CD4-positive, alpha-beta T cell (primary cell): ENCODE measurements around the gene CHKB. TPM values are rescaled to one million over a fixed set of nuclear protein-coding genes. Genes with fewer than 3 reads are reported as not detected.
A peak's percentile ranks its signal among the peaks of the same experiment; 100 is the strongest.

Source experiments
- ATAC-seq: fragments of 200-7000 bp; cut with Tn5 transposase; one replicate; pipeline ENCODE4 v1.10.0; 2022; ENCODE audit warnings: mild to moderate bottlenecking; ENCODE audit not compliant: poor library complexity
- CTCF ChIA-PET: fragments of 350-600 bp; sonication (Branson Sonifier 250); formaldehyde crosslinking; loops from one replicate; lab custom pipeline; 2021; ENCODE audit warnings: antibody characterized with exemption, inconsistent platforms; lab: Charles Lee
- POLR2A ChIA-PET: fragments of 350-600 bp; sonication (Branson Sonifier 250); formaldehyde crosslinking; loops from one replicate; lab custom pipeline; 2021; ENCODE audit warnings: antibody characterized with exemption, inconsistent platforms; lab: Charles Lee
- DNase-seq, 14 experiments: peaks; one replicate each; pipeline ENCODE4 v3.0.0-alpha.2; 2013 to 2020; ENCODE audit warnings: mixed read lengths in 2 of 14
- H3K27ac ChIP-seq, 2 donors: one replicate each; pipeline versions ENCODE4 v1.5.1 to v1.7.0; 2013; ENCODE audit warnings: low read length in 2 of 2, low read depth in 1 of 2, mild to moderate bottlenecking in 1 of 2
- H3K27me3 ChIP-seq, 2 experiments: 1 replicate in 1 of 2; 2 replicates in 1 of 2; pipeline versions ENCODE4 v1.6.1 to v1.7.0; 2013; ENCODE audit warnings: low read length in 2 of 2, control low read depth in 1 of 2, mild to moderate bottlenecking in 1 of 2, moderate library complexity in 1 of 2; ENCODE audit not compliant: insufficient read depth in 2 of 2, control insufficient read depth in 1 of 2
- H3K36me3 ChIP-seq: one replicate; pipeline ENCODE4 v1.6.1; 2013; ENCODE audit warnings: low read length, control low read depth; ENCODE audit not compliant: insufficient read depth
- H3K4me1 ChIP-seq: one replicate; pipeline ENCODE4 v1.6.1; 2013; ENCODE audit warnings: low read length, control low read depth; ENCODE audit not compliant: insufficient read depth
- H3K4me3 ChIP-seq: one replicate; pipeline ENCODE4 v1.5.1; 2013; ENCODE audit warnings: mild to moderate bottlenecking, low read length, moderate library complexity
- H3K9me3 ChIP-seq, 2 experiments: 1 replicate in 1 of 2; 2 replicates in 1 of 2; pipeline versions ENCODE4 v1.6.1 to v1.7.0; 2013; ENCODE audit warnings: low read length in 2 of 2, mild to moderate bottlenecking in 2 of 2, control low read depth in 1 of 2, moderate library complexity in 1 of 2; ENCODE audit not compliant: control insufficient read depth in 1 of 2, insufficient read depth in 1 of 2
- H3K27ac Mint-ChIP-seq: one replicate; pipeline ENCODE4 v1.8.0; 2020; ENCODE audit warnings: mixed read lengths
- H3K27me3 Mint-ChIP-seq: one replicate; pipeline ENCODE4 v1.8.0; 2021; ENCODE audit warnings: mixed read lengths
- H3K36me3 Mint-ChIP-seq: one replicate; pipeline ENCODE4 v1.8.0; 2021; ENCODE audit warnings: low read depth, mixed read lengths
- H3K4me1 Mint-ChIP-seq: one replicate; pipeline ENCODE4 v1.8.0; 2021; ENCODE audit warnings: low read depth, mixed read lengths
- H3K4me3 Mint-ChIP-seq: one replicate; pipeline ENCODE4 v1.8.0; 2020; ENCODE audit warnings: mild to moderate bottlenecking, mixed read lengths
- H3K9me3 Mint-ChIP-seq: one replicate; pipeline ENCODE4 v1.8.0; 2020; ENCODE audit warnings: mixed read lengths
- intact Hi-C, 2 experiments: fragments of 100-400 bp; cut with DNase I in 1 of 2; cut with micrococcal nuclease in 1 of 2; formaldehyde crosslinking; loops; one replicate each; pipeline versions ENCODE4 v1.15.1 to v1.9.0; 2023 to 2025; cut with DNase I, micrococcal nuclease
- total RNA-seq, 174 experiments: library from RNA in 2 of 174; stranded (reverse) in 2 of 174; gene quantifications; one replicate each; pipeline ENCODE4 v1.2.3 and lab custom pipeline; 2021 to 2026
- TF ChIP-seq, protein P1 (sequence below): fragments of 200-600 bp; IDR thresholded peaks from one replicate; pipeline ENCODE4 v1.8.0; 2022; ENCODE audit warnings: antibody characterized with exemption, mild to moderate bottlenecking

Gene CHKB
- total RNA-seq, 2 experiments from 2014 or later = 152 to 156 TPM

GRCh38 chr22:50583294-50583861 lies 729 bp upstream of the CHKB start:
- Mint-ChIP-seq H3K4me1 (peaks cover 35% of the 10 kb centered on the region), H3K27ac (peak overlapping the region; percentile 98), H3K36me3 (peaks cover 27% of the 10 kb centered on the region), H3K9me3 (no peaks in the 10 kb centered on the region), H3K4me3 (peak overlapping the region; percentile 82), H3K27me3 (no peaks in the 10 kb centered on the region)
- ChIA-PET POLR2A (interaction anchor here (0.7 to 2.6 kb wide), 12 partner anchors 20 to 113 kb away, joined by 3 to 59 read pairs (median 12); partner anchors contain the start of genes ARSA, KLHDC7B, LMF2 and NCAPH2), CTCF (no interaction called here)
- Histone ChIP-seq H3K9me3 (no peaks in the 10 kb centered on the region), H3K36me3 (peaks cover 13% of the 10 kb centered on the region), H3K4me3 (peak overlapping the region; percentile 63), H3K27me3 (no peaks in the 10 kb centered on the region), H3K4me1 (peaks cover 28% of the 10 kb centered on the region), H3K27ac (peak overlapping the region in 1 of 2 donors; percentile 95)
- TF ChIP-seq, protein P1, sequence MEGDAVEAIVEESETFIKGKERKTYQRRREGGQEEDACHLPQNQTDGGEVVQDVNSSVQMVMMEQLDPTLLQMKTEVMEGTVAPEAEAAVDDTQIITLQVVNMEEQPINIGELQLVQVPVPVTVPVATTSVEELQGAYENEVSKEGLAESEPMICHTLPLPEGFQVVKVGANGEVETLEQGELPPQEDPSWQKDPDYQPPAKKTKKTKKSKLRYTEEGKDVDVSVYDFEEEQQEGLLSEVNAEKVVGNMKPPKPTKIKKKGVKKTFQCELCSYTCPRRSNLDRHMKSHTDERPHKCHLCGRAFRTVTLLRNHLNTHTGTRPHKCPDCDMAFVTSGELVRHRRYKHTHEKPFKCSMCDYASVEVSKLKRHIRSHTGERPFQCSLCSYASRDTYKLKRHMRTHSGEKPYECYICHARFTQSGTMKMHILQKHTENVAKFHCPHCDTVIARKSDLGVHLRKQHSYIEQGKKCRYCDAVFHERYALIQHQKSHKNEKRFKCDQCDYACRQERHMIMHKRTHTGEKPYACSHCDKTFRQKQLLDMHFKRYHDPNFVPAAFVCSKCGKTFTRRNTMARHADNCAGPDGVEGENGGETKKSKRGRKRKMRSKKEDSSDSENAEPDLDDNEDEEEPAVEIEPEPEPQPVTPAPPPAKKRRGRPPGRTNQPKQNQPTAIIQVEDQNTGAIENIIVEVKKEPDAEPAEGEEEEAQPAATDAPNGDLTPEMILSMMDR = peak; percentile 13
- intact Hi-C loops = loop anchor here (1.0 to 5.0 kb wide), 6 partner anchors 21 to 56 kb away; partner anchors contain the start of genes SYCE3 (in 2 of the 2), KLHDC7B (in 1 of the 2) and SCO2 (in 1 of the 2)
- DNase-seq = no peak
- peak; percentile 19 for ATAC-seq

DNA sequence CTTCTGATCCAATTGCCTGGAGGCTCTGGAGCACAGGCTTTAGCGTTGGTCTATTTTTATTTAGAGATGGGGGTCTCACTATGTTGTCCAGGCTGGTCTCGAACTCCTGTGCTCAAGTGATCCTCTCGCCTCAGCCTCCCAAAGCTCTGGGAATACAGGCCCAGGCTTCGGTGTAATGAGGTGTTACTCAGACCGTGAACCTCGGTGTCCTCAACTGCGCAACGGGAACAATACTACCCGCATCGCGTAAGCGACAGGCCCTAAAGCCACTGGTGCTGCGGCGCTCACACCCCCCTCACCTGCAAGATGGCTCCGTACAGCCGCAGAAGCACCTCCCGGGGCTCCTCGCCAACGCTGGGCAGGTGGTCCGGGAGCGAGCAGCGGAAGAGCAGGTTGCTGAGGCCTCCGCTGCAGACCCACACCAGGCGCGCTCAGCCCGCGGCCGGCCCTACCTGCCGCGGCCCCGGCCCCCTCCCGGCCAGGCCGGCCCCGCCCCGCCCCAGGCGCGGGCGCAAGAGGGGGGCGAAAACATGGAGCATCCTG lies 628 bp downstream of the CHKB start:
- H3K27me3 Mint-ChIP-seq = no peaks in the 10 kb centered on the region
- H3K4me1 Mint-ChIP-seq = peaks cover 35% of the 10 kb centered on the region
- ChIA-PET CTCF (interaction anchor here (1.0 to 1.4 kb wide), 2 partner anchors 19 to 56 kb away, joined by 5 read pairs; partner anchors contain the start of genes SCO2 and SYCE3), POLR2A (interaction anchor here (0.7 to 2.6 kb wide), 17 partner anchors 17 to 267 kb away, joined by 3 to 59 read pairs (median 5); partner anchors contain the start of genes ARSA, KLHDC7B, LMF2 and NCAPH2)
- peaks cover 13% of the 10 kb centered on the region for H3K36me3 ChIP-seq
- H3K9me3 ChIP-seq = no peaks in the 10 kb centered on the region
- intact Hi-C loops = loop anchor here (1.0 to 5.0 kb wide), 7 partner anchors 19 to 74 kb away; partner anchors contain the start of genes KLHDC7B (in 1 of the 2), NCAPH2 (in 1 of the 2), SCO2 (in 1 of the 2) and SYCE3 (in 1 of the 2)
- H3K27me3 ChIP-seq = no peaks in the 10 kb centered on the region
- peak in 8 of 14 experiments; percentile 9 to 70 (median 40) for DNase-seq
- TF ChIP-seq, protein P1 = no peak
- H3K9me3 Mint-ChIP-seq = no peaks in the 10 kb centered on the region
- H3K27ac Mint-ChIP-seq = peak overlapping the region; percentile 98
- peaks cover 38% of the 10 kb centered on the region for H3K4me1 ChIP-seq
- H3K27ac ChIP-seq = peak overlapping the region; percentile 91 to 95
- ATAC-seq = no peak
- H3K36me3 Mint-ChIP-seq = peaks cover 27% of the 10 kb centered on the region
- peak overlapping the region; percentile 63 for H3K4me3 ChIP-seq
- peak overlapping the region; percentile 100 for H3K4me3 Mint-ChIP-seq

- Histone ChIP-seq H3K9me3 (no peaks in the 10 kb centered on the region), H3K27me3 (no peaks in the 10 kb centered on the region), H3K27ac (no peak overlapping the region), H3K4me1 (peaks cover 38% of the 10 kb centered on the region), H3K36me3 (peaks cover 18% of the 10 kb centered on the region), H3K4me3 (peak overlapping the region; percentile 63)
- ATAC-seq = no peak
- intact Hi-C loops = loop anchor here in 1 of 2 experiments (5.0 kb wide), 2 partner anchors 34 to 54 kb away; partner anchors contain the start of genes KLHDC7B and SCO2
- no peaks in the 10 kb centered on the region for H3K9me3 Mint-ChIP-seq
- ChIA-PET CTCF (interaction anchor here (1.4 kb wide), 1 partner anchor 18 kb away, joined by 5 read pairs; the partner anchor contains the start of gene SYCE3), POLR2A (interaction anchor here (1.2 to 2.6 kb wide), 8 partner anchors 18 to 111 kb away, joined by 3 to 59 read pairs (median 20); partner anchors contain the start of genes LMF2, NCAPH2, SCO2 and SYCE3)
- peaks cover 28% of the 10 kb centered on the region for H3K36me3 Mint-ChIP-seq
- H3K27ac Mint-ChIP-seq = peak overlapping the region; percentile 98
- peak overlapping the region; percentile 84 for H3K4me3 Mint-ChIP-seq
- TF ChIP-seq, protein P1 = no peak
- H3K27me3 Mint-ChIP-seq = no peaks in the 10 kb centered on the region
- peaks cover 35% of the 10 kb centered on the region for H3K4me1 Mint-ChIP-seq
- peak in 2 of 14 experiments; percentile 29 to 47 for DNase-seq
Measured at GRCh38 chr22:50581031-50581949, 1.4 kb downstream of the CHKB start.
